Globus pallidus (tissue), 1 donor: ENCODE measurements around the gene GNA14.
"Not testable (repeated sequence)": the region's sequence is repeated elsewhere in the genome, so short reads cannot be mapped to it uniquely, and the experiment has no call there.

Experiments used
- DNase-seq: peaks from one replicate; pipeline ENCODE4 v3.0.0-alpha.2; 2015; ENCODE audit warnings: low spot score

The GNA14 gene

GRCh38 chr9:77489405-77490163 lies 158.5 kb downstream of the GNA14 start:
- DNase-seq, result not testable (repeated sequence)

- DNase-seq, result no peak
Observed at GRCh38 chr9:77488439-77489126, 159.5 kb downstream of the GNA14 start.

GRCh38 chr9:77486968-77487367 lies 161.2 kb downstream of the GNA14 start:
- DNase-seq, result no peak

GRCh38 chr9:77486463-77486862 lies 161.7 kb downstream of the GNA14 start:
- DNase-seq, result no peak

- DNase-seq, result no peak
Observed at GRCh38 chr9:77475641-77476473, 172.3 kb downstream of the GNA14 start.

GRCh38 chr9:77474936-77475335 lies 173.2 kb downstream of the GNA14 start:
- DNase-seq, result no peak

- DNase-seq, result no peak
Observed at GRCh38 chr9:77472646-77473045, 175.5 kb downstream of the GNA14 start.

- DNase-seq, result no peak
Observed at GRCh38 chr9:77471572-77471971, 176.6 kb downstream of the GNA14 start.

- DNase-seq, result no peak
Observed at GRCh38 chr9:77469515-77470231, 178.4 kb downstream of the GNA14 start.

GRCh38 chr9:77464661-77465060 lies 183.5 kb downstream of the GNA14 start:
- DNase-seq, result no peak

- DNase-seq, result no peak
Observed at GRCh38 chr9:77463151-77463550, 185.0 kb downstream of the GNA14 start.

- DNase-seq, result no peak
Observed at GRCh38 chr9:77462066-77462465, 186.1 kb downstream of the GNA14 start.

GRCh38 chr9:77460938-77461337 lies 187.2 kb downstream of the GNA14 start:
- DNase-seq, result no peak

- peak; percentile 77 for DNase-seq
Observed at GRCh38 chr9:77457916-77458592, 190.1 kb downstream of the GNA14 start.

GRCh38 chr9:77456829-77457437 lies 191.2 kb downstream of the GNA14 start:
- DNase-seq, result peak; percentile 83

- DNase-seq, result no peak
Observed at GRCh38 chr9:77455312-77455927, 192.7 kb downstream of the GNA14 start.

- DNase-seq, result no peak
Observed at GRCh38 chr9:77454663-77455062, 193.5 kb downstream of the GNA14 start.

GRCh38 chr9:77453825-77454647 lies 194.1 kb downstream of the GNA14 start:
- DNase-seq, result no peak

GRCh38 chr9:77451507-77451906 lies 196.6 kb downstream of the GNA14 start:
- no peak for DNase-seq

GRCh38 chr9:77450085-77450475 lies 198.0 kb downstream of the GNA14 start:
- DNase-seq, result no peak
